ENCODE measurements around the gene CTDSPL. TPM values are rescaled to one million over a fixed set of nuclear protein-coding genes. Genes with fewer than 3 reads are reported as not detected.

CTDSPL gene
- total and polyA plus RNA-seq, 2 of the 8 experiments (the other 6 are each of a cell fraction or from before 2014, with no cell fraction given) = 20.3 to 42.2 TPM

DNA sequence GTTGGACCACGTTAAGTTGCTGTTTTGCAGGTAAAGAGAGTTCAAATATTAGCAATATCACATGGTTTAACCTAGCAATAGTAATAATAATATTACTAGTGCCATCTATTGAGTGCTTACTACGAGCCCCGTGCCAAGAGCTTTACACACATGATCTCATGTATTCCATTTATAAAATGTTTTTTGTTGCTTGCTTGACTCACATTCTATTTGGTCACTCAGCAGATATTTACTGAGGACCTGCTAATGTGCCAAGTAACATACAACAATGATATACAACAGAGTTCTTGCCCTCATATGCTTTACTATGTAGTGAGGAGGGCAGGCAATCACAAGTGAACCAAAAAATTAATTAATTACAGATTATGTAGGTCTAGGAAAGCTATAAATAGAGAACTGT is 36.7 kb downstream of the CTDSPL start:
- POLR2A ChIA-PET (ENCODE audit: partially characterized antibody) = interaction anchor here (1.2 kb wide), 1 partner anchor 26 kb away, joined by 3 read pairs; no protein-coding TSS in a partner anchor
- TF ChIP-seq TAF7 (optimal IDR thresholded peaks at IDR 0.05; ENCODE audit: borderline replicate concordance, low read depth, low read length) = no peak
- TF ChIP-seq SP4 (IDR thresholded peaks at IDR 0.05; ENCODE audit: low read length) = no peak
- TF ChIP-seq, protein P1, sequence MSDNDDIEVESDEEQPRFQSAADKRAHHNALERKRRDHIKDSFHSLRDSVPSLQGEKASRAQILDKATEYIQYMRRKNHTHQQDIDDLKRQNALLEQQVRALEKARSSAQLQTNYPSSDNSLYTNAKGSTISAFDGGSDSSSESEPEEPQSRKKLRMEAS (IDR thresholded peaks at IDR 0.05) = no peak
- no peak for TF ChIP-seq BACH1 (IDR thresholded peaks at IDR 0.05; ENCODE audit: low read length)

More for the DNA sequence above, 36.7 kb downstream of the CTDSPL start:
- Histone ChIP-seq H3K9ac (replicated peaks in 1 of 4; ENCODE audit: extremely low read depth in 1 of 4, low read depth in 3 of 4, low read length in 3 of 4) (no peak overlapping the region), H3K27me3 (replicated peaks in 1 of 4; ENCODE audit: control insufficient read depth in 3 of 4, extremely low read depth in 1 of 4, insufficient read depth in 3 of 4, low read length in 3 of 4) (no peaks in the 10 kb centered on the region), H3K18ac (ENCODE audit: extremely low read depth, low read length) (no peak overlapping the region), H3K56ac (replicated peaks; ENCODE audit: insufficient read length, low read depth, low read length) (no peak overlapping the region), H2BK20ac (ENCODE audit: low read length) (no peak overlapping the region), H2BK15ac (ENCODE audit: low read length) (no peak overlapping the region), H4K5ac (ENCODE audit: insufficient read length, low read depth, low read length) (no peak overlapping the region), H3K4me3 (ENCODE audit: extremely low read depth in 1 of 4, insufficient read depth in 2 of 4, low read depth in 3 of 4, low read length in 4 of 4) (no peak overlapping the region), H4K8ac (ENCODE audit: extremely low read depth, insufficient read depth, low read length) (no peak overlapping the region), H3K23me2 (ENCODE audit: low read depth, low read length) (no peaks in the 10 kb centered on the region), H3K4me1 (replicated peaks in 1 of 4; ENCODE audit: control insufficient read depth in 3 of 4, insufficient read depth in 4 of 4, low read length in 3 of 4) (peaks cover 3 to 14% (median 8%) of the 10 kb centered on the region in 4 experiments; a peak in 6 of 7 replicates), H3K9me3 (ENCODE audit: insufficient read depth in 2 of 2, low read depth in 1 of 2, low read length in 1 of 2) (no peaks in the 10 kb centered on the region), H2BK5ac (ENCODE audit: low read depth, low read length) (no peak overlapping the region), H3K79me1 (ENCODE audit: low read depth, low read length) (peaks cover 4% of the 10 kb centered on the region; the same call in 1 of the 2 replicates), H3K4me2 (ENCODE audit: insufficient read depth in 1 of 2, low read depth in 2 of 2, low read length in 2 of 2) (no peak overlapping the region; a peak in 1 of 4 replicates), H3K14ac (ENCODE audit: insufficient read length) (no peak overlapping the region), H2BK12ac (ENCODE audit: low read depth, low read length) (no peak overlapping the region; the same call in 1 of the 2 replicates), H2BK120ac (replicated peaks; ENCODE audit: low read depth, low read length) (no peak overlapping the region), H3K36me3 (ENCODE audit: control insufficient read depth in 2 of 4, insufficient read depth in 4 of 4, low read length in 3 of 4) (no peaks in the 10 kb centered on the region), H4K91ac (replicated peaks; ENCODE audit: insufficient read length, low read length) (no peak overlapping the region), H3K79me2 (ENCODE audit: control insufficient read depth in 1 of 2, insufficient read depth in 2 of 2, low read length in 2 of 2) (no peaks in the 10 kb centered on the region), H2AK5ac (ENCODE audit: low read depth, low read length) (no peak overlapping the region), H3K27ac (ENCODE audit: low read depth, low read length) (no peak overlapping the region), H4K20me1 (replicated peaks in 1 of 2; ENCODE audit: control insufficient read depth in 1 of 2, insufficient read depth in 2 of 2, low read length in 2 of 2) (no peaks in the 10 kb centered on the region), H3K4ac (replicated peaks; ENCODE audit: insufficient read length, low read depth, low read length) (no peak overlapping the region), H2AFZ (ENCODE audit: low read length) (no peak overlapping the region), H3K23ac (ENCODE audit: insufficient read length) (no peak overlapping the region)
- CTCF ChIA-PET (ENCODE audit: partially characterized antibody) = interaction anchor here (0.9 to 3.4 kb wide), 7 partner anchors 10 to 105 kb away, joined by 3 to 20 read pairs (median 5); no protein-coding TSS in a partner anchor
- no peak for FAIRE-seq
- no peak for DNase-seq (ENCODE audit: low read depth in 1 of 2, low spot score in 2 of 2)
- WGBS, 2 experiments (ENCODE audit: extremely low coverage in 1 of 2, insufficient coverage in 1 of 2, insufficient read length in 1 of 2, insufficient replicate concordance in 2 of 2, low coverage in 1 of 2, low lambda C conversion rate in 2 of 2, missing lambda C conversion rate in 1 of 2) = 92% methylated on average over 3 of the region's 3 CpGs; no CpG with 5 or more reads in 1 of the 2 experiments
